HepG2 (cell line): ENCODE results near the gene TCF12.

Experiments used
- MTF2 ChIP-seq: sonication (generic); formaldehyde crosslinking; IDR thresholded peaks from 2 replicates; pipeline ENCODE4 v1.5.0; 2020; ENCODE audit warnings: missing genetic modification reagents, borderline replicate concordance
- POLR2A ChIP-seq, 2 experiments: IDR thresholded peaks; 2 replicates each; pipeline ENCODE4 v1.6.1; 2011; ENCODE audit warnings: low read depth in 2 of 2, low read length in 2 of 2, mild to moderate bottlenecking in 1 of 2, moderate library complexity in 1 of 2; ENCODE audit not compliant: insufficient read depth in 1 of 2

GRCh38 chr15:57284535-57284934, 366.1 kb downstream of the TCF12 start:
- TF ChIP-seq POLR2A (IDR thresholded peaks at IDR 0.05; ENCODE audit: insufficient read depth in 1 of 2, low read depth in 2 of 2, low read length in 2 of 2), result no peak
- TF ChIP-seq MTF2 (CRISPR knock-in tag), result no peak
